ENCODE measurements around the gene AHCTF1.

- TF ChIP-seq POLR2A (IDR thresholded peaks at IDR 0.05) (no peak), CTCF (IDR thresholded peaks at IDR 0.05) (peak in 3 of 6 experiments; percentile 9 to 26 (median 9))
These were observed 28.4 kb upstream of the AHCTF1 start for GRCh38 chr1:246959944-246960693.

All from adrenal gland (tissue), 5 donors.